CD4-positive, alpha-beta T cell treated with Interleukin-6 at 100 ng/mL for 8 hours (primary cell): ENCODE data around the gene NDUFB6.
"Not testable (repeated sequence)": the region's sequence is repeated elsewhere in the genome, so short reads cannot be mapped to it uniquely, and the experiment has no call there.

ENCODE experiments used
- DNase-seq: peaks from one replicate; pipeline ENCODE4 v3.0.0-alpha.2; 2020; ENCODE audit warnings: mixed read lengths, low spot score

The NDUFB6 gene

DNA sequence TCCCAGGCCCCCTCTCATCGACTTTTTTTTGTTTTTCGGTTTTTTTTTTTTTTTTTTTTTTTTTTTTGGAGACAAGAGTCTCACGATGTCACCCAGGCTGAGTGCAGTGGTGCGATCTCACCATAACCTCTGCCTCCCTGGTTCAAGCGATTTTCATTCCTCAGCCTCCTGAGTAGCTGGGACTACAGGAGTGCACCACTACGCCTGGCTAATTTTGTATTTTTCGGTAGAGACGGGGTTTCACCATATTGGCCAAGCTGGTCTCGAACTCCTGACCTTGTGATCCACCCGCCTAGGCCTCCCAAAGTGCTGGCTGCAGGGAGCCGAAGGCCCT lies 48.4 kb downstream of the NDUFB6 start:
- DNase-seq = not testable (repeated sequence)

DNA sequence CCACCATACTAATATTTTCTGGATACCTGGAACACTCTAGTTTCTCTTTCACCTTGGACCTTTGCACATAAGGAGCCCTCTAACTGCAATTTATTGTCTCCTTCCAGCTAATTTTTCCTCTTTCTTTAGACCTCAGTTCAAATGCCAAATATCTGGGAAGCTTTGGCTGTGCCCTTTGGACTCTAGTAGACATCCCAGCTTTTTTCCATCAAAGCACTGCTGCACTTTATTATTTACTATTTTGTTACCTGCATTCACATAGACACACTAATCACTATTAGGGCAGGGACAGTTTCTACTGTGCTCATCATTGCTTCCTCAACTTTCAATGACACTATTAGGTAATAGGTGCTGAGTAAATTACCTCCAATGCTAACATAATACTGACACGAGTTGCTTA lies 49.0 kb downstream of the NDUFB6 start:
- no peak for DNase-seq

DNA sequence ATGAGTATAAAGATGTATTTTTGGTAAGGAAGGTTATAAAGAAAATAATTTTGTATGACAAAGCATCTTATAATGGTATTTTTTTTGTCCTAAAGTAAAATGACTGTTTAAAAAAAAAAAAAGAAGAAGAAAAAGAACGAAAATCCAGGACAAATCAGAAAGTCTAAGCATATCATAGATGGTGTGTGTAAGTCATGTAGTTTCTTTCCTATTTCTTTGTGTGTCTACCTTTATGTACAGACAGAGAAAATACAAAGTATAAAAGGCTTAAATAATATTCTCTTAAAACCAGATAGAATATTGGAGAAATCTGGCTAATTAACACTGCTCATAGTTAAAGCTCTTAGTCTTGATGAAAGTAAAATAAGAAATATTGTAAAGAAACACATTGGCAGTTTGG lies 54.7 kb downstream of the NDUFB6 start:
- DNase-seq = no peak

DNA sequence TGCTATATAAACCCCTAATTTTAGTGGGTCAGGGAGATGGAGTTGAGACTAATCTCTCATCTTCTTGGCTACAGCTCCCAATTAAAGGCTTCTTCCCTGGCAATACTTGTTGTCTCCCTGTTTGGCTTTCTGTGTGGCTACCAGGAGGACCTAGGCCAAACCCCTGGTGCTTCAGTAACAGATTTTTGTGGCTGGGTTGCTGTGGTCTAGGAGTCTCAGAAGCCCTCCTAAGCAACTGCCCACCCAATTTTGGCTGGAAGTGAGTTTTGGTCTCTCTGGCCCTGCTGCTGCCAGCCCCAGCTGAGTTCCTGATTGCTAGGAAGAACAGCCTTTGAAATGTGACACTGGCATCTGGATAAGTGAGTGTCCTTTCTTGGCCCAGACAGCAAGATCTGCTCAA lies 56.7 kb downstream of the NDUFB6 start:
- DNase-seq = no peak

DNA sequence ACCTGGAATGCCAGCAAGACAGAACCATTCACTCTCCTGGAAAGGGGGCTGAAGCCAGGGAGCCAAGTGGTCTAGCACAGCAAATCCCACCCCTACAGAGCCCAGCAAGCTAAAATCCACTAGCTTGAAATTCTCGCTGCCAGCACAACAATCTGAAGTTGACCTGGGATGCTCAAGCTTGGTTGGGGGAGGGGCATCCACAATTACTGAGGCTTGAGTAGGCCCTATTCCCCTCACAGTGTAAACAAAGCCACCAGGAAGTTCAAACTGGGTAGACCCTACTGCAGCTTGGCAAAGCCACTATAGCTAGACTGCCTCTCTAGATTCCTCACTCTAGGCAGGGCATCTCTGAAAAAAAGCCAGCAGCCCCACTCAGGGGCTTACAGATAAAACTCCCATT lies 64.2 kb downstream of the NDUFB6 start:
- DNase-seq = no peak

DNA sequence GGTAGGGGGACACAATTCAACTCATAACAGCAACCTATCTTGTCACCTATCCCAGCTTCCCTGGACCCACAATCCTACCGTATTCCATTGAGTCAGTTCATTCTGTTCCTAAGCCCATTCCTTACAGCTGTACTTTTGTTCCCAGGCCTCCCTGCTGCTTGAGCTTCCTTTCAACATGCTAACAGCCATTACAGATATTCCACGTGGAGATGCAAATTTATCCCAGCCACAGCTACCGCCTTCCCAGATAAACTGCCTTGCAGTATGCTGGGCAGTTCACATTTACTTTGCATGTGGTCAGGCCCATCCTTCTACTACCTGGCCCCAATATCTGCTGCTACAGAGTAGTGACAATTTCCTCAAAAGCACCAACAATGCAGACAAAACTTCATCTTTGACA lies 70.0 kb downstream of the NDUFB6 start:
- no peak for DNase-seq
